Large intestine (tissue), 3 donors: ENCODE measurements around the gene SCN3B. TPM values are rescaled to one million over a fixed set of nuclear protein-coding genes. Genes with fewer than 3 reads are reported as not detected.
A peak's percentile ranks its signal among the peaks of the same experiment; 100 is the strongest.

Source experiments
- DNase-seq, 2 donors: peaks; one replicate each; pipeline versions ENCODE4 v3.0.0 to v3.0.0-alpha.2; 2013
- H3K27ac ChIP-seq: one replicate; pipeline ENCODE4 v1.5.1; 2013; ENCODE audit warnings: low read length
- H3K27me3 ChIP-seq: 2 replicates; pipeline ENCODE4 v1.6.1; 2013; ENCODE audit warnings: low read length; ENCODE audit not compliant: control insufficient read depth, insufficient read depth
- H3K36me3 ChIP-seq: 2 replicates; pipeline ENCODE4 v1.6.1; 2013; ENCODE audit warnings: low read length; ENCODE audit not compliant: control insufficient read depth, insufficient read depth
- H3K4me1 ChIP-seq: one replicate; pipeline ENCODE4 v1.6.1; 2013; ENCODE audit warnings: low read length; ENCODE audit not compliant: control insufficient read depth, insufficient read depth
- H3K4me3 ChIP-seq: one replicate; pipeline ENCODE4 v1.5.1; 2013; ENCODE audit warnings: low read length
- H3K9me3 ChIP-seq: one replicate; pipeline ENCODE4 v1.6.1; 2013; ENCODE audit warnings: mild to moderate bottlenecking, low read depth, low read length, moderate library complexity; ENCODE audit not compliant: control insufficient read depth
- WGBS: methylation state at CpG from one replicate; pipeline ENCODE4 v1.1.5; 2013; ENCODE audit warnings: low lambda C conversion rate; ENCODE audit not compliant: insufficient coverage; 5-methylcytosine and 5-hydroxymethylcytosine counted together
- polyA plus RNA-seq: library from polyadenylated mRNA; unstranded; fragments of 120-200 nt; gene quantifications from one replicate; pipeline ENCODE4 v1.2.1, GENCODE V29; 2013

Gene SCN3B
- polyA plus RNA-seq, 1 donor = 9.5 TPM

GRCh38 chr11:123603666-123604065 lies 50.8 kb downstream of the SCN3B start:
- Histone ChIP-seq H3K27me3 (no peaks in the 10 kb centered on the region), H3K4me1 (no peaks in the 10 kb centered on the region), H3K27ac (no peak overlapping the region), H3K36me3 (peaks cover 86% of the 10 kb centered on the region), H3K9me3 (no peaks in the 10 kb centered on the region), H3K4me3 (no peak overlapping the region)
- 100% methylated on average over 1 of the region's 4 CpGs for WGBS
- DNase-seq = no peak

- H3K9me3 ChIP-seq = no peaks in the 10 kb centered on the region
- H3K27ac ChIP-seq = no peak overlapping the region
- H3K36me3 ChIP-seq = peaks cover 87% of the 10 kb centered on the region
- H3K27me3 ChIP-seq = no peaks in the 10 kb centered on the region
- no CpG with 5 or more reads among the region's 4 CpGs for WGBS
- H3K4me1 ChIP-seq = no peaks in the 10 kb centered on the region
- DNase-seq = no peak
- H3K4me3 ChIP-seq = no peak overlapping the region
Observed at GRCh38 chr11:123601743-123602142, 52.7 kb downstream of the SCN3B start.

- Histone ChIP-seq H3K27me3 (no peaks in the 10 kb centered on the region), H3K9me3 (no peaks in the 10 kb centered on the region), H3K36me3 (peaks cover 81% of the 10 kb centered on the region), H3K4me1 (no peaks in the 10 kb centered on the region), H3K27ac (no peak overlapping the region), H3K4me3 (no peak overlapping the region)
- 100% methylated on average over 1 of the region's 4 CpGs for WGBS
- DNase-seq = no peak
Observed at GRCh38 chr11:123601136-123601535, 53.3 kb downstream of the SCN3B start.

- H3K4me3 ChIP-seq = no peak overlapping the region
- DNase-seq = no peak
- peaks cover 73% of the 10 kb centered on the region for H3K36me3 ChIP-seq
- no peaks in the 10 kb centered on the region for H3K4me1 ChIP-seq
- no peaks in the 10 kb centered on the region for H3K27me3 ChIP-seq
- H3K9me3 ChIP-seq = no peaks in the 10 kb centered on the region
- WGBS = no CpG with 5 or more reads among the region's 2 CpGs
- H3K27ac ChIP-seq = no peak overlapping the region
Observed at GRCh38 chr11:123597859-123598258, 56.6 kb downstream of the SCN3B start.

- Histone ChIP-seq H3K4me1 (peaks cover 12% of the 10 kb centered on the region), H3K4me3 (no peak overlapping the region), H3K36me3 (peaks cover 67% of the 10 kb centered on the region), H3K9me3 (no peaks in the 10 kb centered on the region), H3K27ac (no peak overlapping the region), H3K27me3 (no peaks in the 10 kb centered on the region)
- DNase-seq = no peak
- no CpG with 5 or more reads among the region's 4 CpGs for WGBS
Observed at GRCh38 chr11:123594921-123595320, 59.5 kb downstream of the SCN3B start.

- Histone ChIP-seq H3K36me3 (peaks cover 68% of the 10 kb centered on the region), H3K4me1 (peaks cover 16% of the 10 kb centered on the region), H3K9me3 (no peaks in the 10 kb centered on the region), H3K27ac (no peak overlapping the region), H3K4me3 (no peak overlapping the region), H3K27me3 (no peaks in the 10 kb centered on the region)
- no CpG with 5 or more reads among the region's 8 CpGs for WGBS
- DNase-seq = no peak
Observed at GRCh38 chr11:123594188-123594901, 60.1 kb downstream of the SCN3B start.

- H3K9me3 ChIP-seq = no peaks in the 10 kb centered on the region
- peaks cover 64% of the 10 kb centered on the region for H3K36me3 ChIP-seq
- no peak overlapping the region for H3K4me3 ChIP-seq
- peaks cover 16% of the 10 kb centered on the region for H3K4me1 ChIP-seq
- no peaks in the 10 kb centered on the region for H3K27me3 ChIP-seq
- no peak for DNase-seq
- WGBS = no CpG with 5 or more reads among the region's 6 CpGs
- no peak overlapping the region for H3K27ac ChIP-seq
Observed at GRCh38 chr11:123593570-123593969, 60.9 kb downstream of the SCN3B start.

GRCh38 chr11:123590296-123590912 lies 64.0 kb downstream of the SCN3B start:
- peak in 1 of 2 donors; percentile 55 for DNase-seq
- Histone ChIP-seq H3K9me3 (no peaks in the 10 kb centered on the region), H3K4me3 (no peak overlapping the region), H3K27me3 (no peaks in the 10 kb centered on the region), H3K4me1 (peaks cover 48% of the 10 kb centered on the region), H3K36me3 (peaks cover 41% of the 10 kb centered on the region), H3K27ac (peak overlapping the region; percentile 19)
- WGBS = no CpG with 5 or more reads among the region's 11 CpGs

- no CpG with 5 or more reads among the region's 5 CpGs for WGBS
- no peak for DNase-seq
- peaks cover 60% of the 10 kb centered on the region for H3K4me1 ChIP-seq
Observed at GRCh38 chr11:123588864-123589262, 65.6 kb downstream of the SCN3B start.

GRCh38 chr11:123588117-123588863 lies 66.1 kb downstream of the SCN3B start:
- H3K4me3 ChIP-seq = no peak overlapping the region
- DNase-seq = peak; percentile 61 to 80

More at GRCh38 chr11:123588864-123589262, 65.6 kb downstream of the SCN3B start:
- Histone ChIP-seq H3K27ac (no peak overlapping the region), H3K36me3 (peaks cover 36% of the 10 kb centered on the region), H3K27me3 (no peaks in the 10 kb centered on the region), H3K9me3 (no peaks in the 10 kb centered on the region), H3K4me3 (no peak overlapping the region)

More at GRCh38 chr11:123588117-123588863, 66.1 kb downstream of the SCN3B start:
- peaks cover 31% of the 10 kb centered on the region for H3K36me3 ChIP-seq
- peaks cover 60% of the 10 kb centered on the region for H3K4me1 ChIP-seq
- H3K27ac ChIP-seq = peak overlapping the region; percentile 62
- H3K9me3 ChIP-seq = no peaks in the 10 kb centered on the region
- WGBS = no CpG with 5 or more reads among the region's 14 CpGs
- H3K27me3 ChIP-seq = no peaks in the 10 kb centered on the region
